Daoy (cell line): ENCODE results near the gene TFEB. TPM values are rescaled to one million over a fixed set of nuclear protein-coding genes. Genes with fewer than 3 reads are reported as not detected.

Experiments used
- DNase-seq: peaks from one replicate; pipeline ENCODE4 v3.0.0-alpha.2; 2015; ENCODE audit warnings: low read depth
- total RNA-seq: library from RNA; depleted of rRNA; stranded (reverse); fragments of >200 nt; shearing (Covaris generic); gene quantifications from 2 replicates; pipeline ENCODE4 v1.2.3, GENCODE V29; 2014

TFEB gene
- total RNA-seq, 1 experiment from 2014 or later = 8.1 TPM

DNA sequence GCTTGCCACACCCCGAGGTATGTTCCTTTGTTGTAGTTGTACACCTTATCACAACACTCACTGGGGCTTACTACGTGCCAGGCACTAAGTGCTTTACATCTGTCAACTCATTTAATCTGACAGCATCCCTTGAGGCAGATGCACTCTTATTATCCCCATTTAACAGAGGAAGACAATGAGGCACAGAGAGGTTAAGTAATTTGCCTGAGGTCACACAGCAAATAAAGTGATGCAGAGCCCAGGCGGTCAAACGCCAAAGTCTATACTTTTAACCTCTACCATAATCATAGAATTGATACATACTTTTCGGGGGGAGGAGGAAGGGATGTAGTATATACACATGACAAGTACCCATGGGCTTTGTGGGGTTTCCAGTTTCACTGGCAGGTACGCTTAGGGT lies 59.4 kb downstream of the TFEB start:
- DNase-seq = no peak

GRCh38 chr6:41675176-41675775 lies 60.1 kb downstream of the TFEB start:
- DNase-seq = no peak

- no peak for DNase-seq
These were observed 61.0 kb downstream of the TFEB start for GRCh38 chr6:41674231-41675000.

DNA sequence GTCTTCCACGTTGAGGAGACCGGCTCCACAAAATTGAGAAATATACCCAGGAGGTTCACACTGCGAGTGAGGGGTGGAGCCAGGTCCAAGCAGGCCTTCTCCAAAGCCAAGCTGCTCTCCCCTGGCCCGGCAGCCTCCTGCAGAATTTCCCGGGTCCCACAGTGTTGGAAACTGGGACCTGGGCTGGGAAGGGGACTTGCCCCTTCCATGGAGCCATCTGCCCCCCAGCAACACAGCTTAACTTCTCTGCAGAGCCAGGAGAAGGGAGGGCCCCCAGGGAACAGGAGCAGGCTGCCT lies 61.8 kb downstream of the TFEB start:
- DNase-seq = no peak

- no peak for DNase-seq
These were observed 62.3 kb downstream of the TFEB start for GRCh38 chr6:41672816-41673703.

GRCh38 chr6:41672016-41672415 lies 63.4 kb downstream of the TFEB start:
- no peak for DNase-seq

- no peak for DNase-seq
These were observed 64.0 kb downstream of the TFEB start for GRCh38 chr6:41671376-41671775.

DNA sequence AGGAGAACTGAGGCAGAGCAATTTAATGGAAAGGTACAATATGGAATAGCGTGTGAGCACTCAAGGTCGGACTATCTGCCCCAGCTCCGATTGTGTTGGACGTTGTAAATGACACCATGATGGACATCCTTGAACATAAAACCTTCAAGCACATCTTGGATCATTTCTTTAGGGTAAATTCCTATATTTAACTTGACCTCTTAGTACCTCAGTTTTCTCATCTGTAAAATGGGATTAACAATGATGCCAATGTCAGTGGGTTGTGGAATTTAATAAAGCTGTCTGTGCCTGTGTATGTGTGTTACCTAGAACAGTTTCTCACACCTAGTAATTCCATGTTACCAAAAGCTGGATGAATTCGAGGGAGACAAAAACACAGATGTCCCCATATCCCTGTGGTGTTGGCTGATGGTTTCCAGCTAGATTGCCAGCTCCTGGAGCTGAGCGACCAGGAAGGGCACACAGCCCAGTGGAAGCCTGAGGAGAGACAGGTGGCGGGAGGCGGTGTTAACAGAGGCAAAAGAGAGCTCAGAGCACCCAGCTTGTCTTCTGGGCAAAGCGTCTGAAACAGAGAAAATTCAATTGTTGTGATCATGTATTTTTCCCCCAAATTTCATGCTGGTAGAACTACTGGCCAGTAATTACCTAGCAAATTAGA lies 64.6 kb downstream of the TFEB start:
- no peak for DNase-seq

GRCh38 chr6:41668968-41669367 lies 66.4 kb downstream of the TFEB start:
- DNase-seq = no peak

GRCh38 chr6:41667195-41667594 lies 68.2 kb downstream of the TFEB start:
- DNase-seq = no peak

GRCh38 chr6:41664271-41664670 lies 71.1 kb downstream of the TFEB start:
- no peak for DNase-seq

GRCh38 chr6:41663568-41663967 lies 71.8 kb downstream of the TFEB start:
- no peak for DNase-seq

DNA sequence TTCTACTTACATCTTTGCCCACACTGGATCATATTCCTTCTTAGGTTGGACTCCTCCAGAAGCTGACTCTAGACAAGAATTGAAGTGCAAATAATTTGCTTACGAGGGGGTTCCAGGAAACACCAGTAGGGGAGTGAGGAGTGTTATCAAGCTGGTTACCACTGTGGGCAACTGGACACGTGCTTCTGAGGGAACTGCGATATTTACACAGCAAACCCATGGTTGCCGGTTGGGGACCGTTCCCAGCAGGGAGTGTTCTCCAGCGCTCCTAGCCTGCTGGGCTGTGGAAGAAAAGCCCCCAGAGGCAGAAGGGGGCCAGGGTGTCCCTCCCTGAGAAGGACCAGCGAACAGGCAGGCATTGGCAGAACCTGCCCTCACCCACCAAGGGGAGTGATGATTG lies 75.5 kb downstream of the TFEB start:
- no peak for DNase-seq

- DNase-seq = no peak
These were observed 76.8 kb downstream of the TFEB start for GRCh38 chr6:41658636-41659035.

GRCh38 chr6:41657131-41658094 lies 78.0 kb downstream of the TFEB start:
- DNase-seq = no peak

DNA sequence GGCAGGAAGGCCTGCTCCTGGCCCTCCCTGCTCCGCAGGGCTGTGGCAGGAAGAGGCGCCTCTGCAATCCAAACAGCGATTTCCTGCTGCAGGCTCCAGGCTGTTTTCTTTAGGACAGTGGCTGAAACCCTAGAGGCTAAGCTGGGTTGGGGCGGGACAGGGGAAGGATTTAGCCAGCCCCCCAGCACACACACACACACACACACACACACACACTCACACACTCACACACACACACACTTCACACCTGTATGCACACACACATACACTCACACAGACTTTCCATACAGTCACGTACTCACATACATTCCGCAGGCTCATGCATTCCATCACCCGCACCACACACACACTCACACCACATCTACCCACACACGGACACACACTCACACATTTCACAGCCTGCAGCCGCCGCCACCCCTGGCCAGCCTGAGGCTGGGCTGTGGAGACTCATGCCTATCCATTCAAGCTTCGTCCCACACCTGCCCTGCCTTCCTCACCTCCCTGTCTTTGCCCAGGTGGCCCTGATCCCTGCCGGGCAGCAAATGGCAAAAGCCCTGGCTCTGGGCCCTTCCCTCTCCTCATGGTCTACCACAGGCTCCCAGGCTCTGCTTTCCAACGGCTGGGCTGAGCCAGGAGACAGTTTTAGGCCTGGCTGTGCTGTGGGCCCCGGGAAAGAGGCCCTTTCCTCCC lies 79.3 kb downstream of the TFEB start:
- peak; percentile 73 for DNase-seq

GRCh38 chr6:41655646-41656001 lies 79.8 kb downstream of the TFEB start:
- no peak for DNase-seq

GRCh38 chr6:41655176-41655575 lies 80.2 kb downstream of the TFEB start:
- no peak for DNase-seq

GRCh38 chr6:41654698-41655151 lies 80.7 kb downstream of the TFEB start:
- DNase-seq = no peak

DNA sequence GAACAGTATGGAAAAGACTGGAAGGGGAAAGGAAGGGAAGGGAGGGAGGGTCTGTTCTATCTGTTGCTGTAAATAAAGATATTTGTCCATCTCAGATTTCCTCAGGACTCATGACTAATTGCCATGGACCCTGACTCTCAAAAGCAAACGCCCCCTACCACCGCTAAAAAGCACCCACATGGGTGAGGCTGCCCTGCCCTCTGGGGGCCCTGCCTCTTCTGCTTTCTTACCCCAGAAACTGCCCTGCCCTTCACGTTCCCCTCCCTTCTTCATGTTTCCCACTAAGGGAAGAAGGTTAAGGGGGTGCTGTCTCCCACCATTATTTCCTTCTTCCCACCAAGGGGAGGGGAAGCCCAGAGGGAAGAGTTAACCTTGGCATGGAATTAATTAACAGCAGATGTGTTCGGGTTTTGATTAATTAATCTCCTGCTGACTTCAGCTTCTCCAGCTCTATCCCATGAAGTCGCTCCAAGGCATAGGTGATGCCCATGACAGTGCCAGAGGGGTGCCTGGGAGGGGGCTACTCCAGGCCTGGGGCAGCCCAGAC lies 81.2 kb downstream of the TFEB start:
- DNase-seq = no peak
